SK-N-SH treated with all-trans-retinoic acid at 6 μM for 48 hours (cell line): ENCODE measurements around the gene PDE8A.

Experiments used
- ATAC-seq: fragments of 200-7000 bp; cut with Tn5 transposase; 3 replicates; pipeline ENCODE4 v1.9.1; 2020; ENCODE audit warnings: mild to moderate bottlenecking, moderate library complexity
- ARNTL ChIP-seq: fragments of 450-650 bp; formaldehyde crosslinking; IDR thresholded peaks from 2 replicates; pipeline ENCODE4 v1.5.0; 2020; ENCODE audit warnings: low read depth, mild to moderate bottlenecking, moderate library complexity, borderline replicate concordance
- BACH2 ChIP-seq: fragments of 250-450 bp; sonication (Bioruptor Pico); IDR thresholded peaks from 2 replicates; pipeline ENCODE4 v1.9.0; 2021; ENCODE audit warnings: mild to moderate bottlenecking, borderline replicate concordance
- CSDC2 ChIP-seq: fragments of 250-450 bp; sonication (Bioruptor Pico); IDR thresholded peaks from 2 replicates; pipeline ENCODE4 v1.5.0; 2020; ENCODE audit warnings: mild to moderate bottlenecking, moderate library complexity
- GLIS3 ChIP-seq: fragments of 250-450 bp; sonication (Bioruptor Pico); IDR thresholded peaks from 2 replicates; pipeline ENCODE4 v1.5.0; 2020; ENCODE audit warnings: mild to moderate bottlenecking, moderate library complexity
- ISL1 ChIP-seq: fragments of 250-450 bp; sonication (Bioruptor Pico); IDR thresholded peaks from 2 replicates; pipeline ENCODE4 v2.1.2; 2022; ENCODE audit warnings: mild to moderate bottlenecking, moderate library complexity
- OSR1 ChIP-seq: fragments of 250-450 bp; sonication (Bioruptor Pico); IDR thresholded peaks from 2 replicates; pipeline ENCODE4 v1.8.0; 2022; ENCODE audit warnings: moderate library complexity, mild to moderate bottlenecking, inconsistent platforms
- PPARA ChIP-seq: fragments of 250-450 bp; sonication (Bioruptor Pico); IDR thresholded peaks from 2 replicates; pipeline ENCODE4 v1.5.0; 2020; ENCODE audit warnings: mild to moderate bottlenecking, borderline replicate concordance
- RARB ChIP-seq: fragments of 250-450 bp; sonication (Bioruptor Pico); IDR thresholded peaks from 2 replicates; pipeline ENCODE4 v1.8.0; 2021; ENCODE audit warnings: mild to moderate bottlenecking, moderate library complexity
- SNAI2 ChIP-seq: fragments of 250-450 bp; sonication (Bioruptor Pico); IDR thresholded peaks from 2 replicates; pipeline ENCODE4 v1.5.0; 2020; ENCODE audit warnings: mild to moderate bottlenecking, moderate library complexity
- TCF4 ChIP-seq: fragments of 250-450 bp; sonication (Bioruptor Pico); IDR thresholded peaks from 2 replicates; pipeline ENCODE4 v1.8.0; 2021; ENCODE audit warnings: mild to moderate bottlenecking, moderate library complexity, borderline replicate concordance
- ZC3H10 ChIP-seq: fragments of 250-450 bp; sonication (Bioruptor Pico); IDR thresholded peaks from 2 replicates; pipeline ENCODE4 v1.5.1; 2021; ENCODE audit warnings: mild to moderate bottlenecking, moderate library complexity
- ZFP3 ChIP-seq: fragments of 250-450 bp; sonication (Bioruptor Pico); IDR thresholded peaks from 2 replicates; pipeline ENCODE4 v1.5.0; 2020; ENCODE audit warnings: mild to moderate bottlenecking, moderate library complexity
- ZFP30 ChIP-seq: fragments of 450-650 bp; formaldehyde crosslinking; IDR thresholded peaks from 2 replicates; pipeline ENCODE4 v1.5.0; 2022; ENCODE audit warnings: mild to moderate bottlenecking, moderate library complexity
- ZNF565 ChIP-seq: fragments of 450-650 bp; formaldehyde crosslinking; conservative IDR thresholded peaks from 2 replicates; pipeline ENCODE4 v1.5.0; 2020; ENCODE audit warnings: low read depth, mild to moderate bottlenecking, moderate library complexity
- ZNF8 ChIP-seq: fragments of 450-650 bp; formaldehyde crosslinking; IDR thresholded peaks from 2 replicates; pipeline ENCODE4 v1.5.0; 2020; ENCODE audit warnings: mild to moderate bottlenecking, moderate library complexity
- TF ChIP-seq, protein P1 (sequence below): fragments of 250-450 bp; sonication (Bioruptor Pico); IDR thresholded peaks from 2 replicates; pipeline ENCODE4 v1.8.0; 2021; ENCODE audit warnings: low read depth, mild to moderate bottlenecking, moderate library complexity, borderline replicate concordance
- TF ChIP-seq, protein P2 (sequence below): fragments of 250-450 bp; sonication (Bioruptor Pico); IDR thresholded peaks from 2 replicates; pipeline ENCODE4 v1.8.0; 2020; ENCODE audit warnings: mild to moderate bottlenecking, moderate library complexity, borderline replicate concordance
- TF ChIP-seq, protein P3 (sequence below): fragments of 250-450 bp; sonication (Bioruptor Pico); IDR thresholded peaks from 2 replicates; pipeline ENCODE4 v1.5.1; 2020; ENCODE audit warnings: low read depth, mild to moderate bottlenecking, moderate library complexity
- TF ChIP-seq, protein P4 (sequence below): fragments of 250-450 bp; sonication (Bioruptor Pico); IDR thresholded peaks from 2 replicates; pipeline ENCODE4 v1.5.0; 2020; ENCODE audit warnings: mild to moderate bottlenecking, moderate library complexity
- TF ChIP-seq, protein P5 (sequence below): fragments of 250-450 bp; sonication (Bioruptor Pico); IDR thresholded peaks from 2 replicates; pipeline ENCODE4 v1.5.1; 2021; ENCODE audit warnings: mild to moderate bottlenecking, moderate library complexity

The PDE8A gene

DNA sequence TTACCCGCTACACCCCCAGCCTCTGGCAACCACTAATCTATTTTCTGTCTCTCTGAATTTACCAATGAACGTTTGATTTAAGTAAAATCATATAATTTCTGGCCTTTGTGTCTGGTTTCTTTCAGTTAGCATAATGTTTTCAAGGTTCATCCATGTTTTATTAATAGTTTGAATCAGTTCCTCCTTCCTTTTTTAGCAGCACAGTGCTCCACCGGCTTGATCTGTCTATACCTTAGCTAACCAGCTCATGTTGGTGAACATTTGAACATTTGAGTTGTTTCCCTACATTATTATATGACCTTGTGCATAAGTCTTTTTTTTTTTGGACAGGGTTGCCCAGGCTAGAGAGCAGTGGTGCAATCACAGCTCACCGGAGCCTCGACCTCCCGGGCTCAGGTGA lies 33.3 kb downstream of the PDE8A start:
- ATAC-seq, result no peak
- TF ChIP-seq PPARA (CRISPR knock-in tag) (no peak), ARNTL (no peak), ISL1 (CRISPR knock-in tag) (no peak), ZNF565 (CRISPR knock-in tag) (no peak), CSDC2 (no peak), BACH2 (CRISPR knock-in tag) (no peak), ZFP3 (CRISPR knock-in tag) (no peak), TCF4 (CRISPR knock-in tag) (no peak), GLIS3 (CRISPR knock-in tag) (no peak), SNAI2 (no peak), ZC3H10 (no peak), RARB (no peak), OSR1 (CRISPR knock-in tag) (no peak)
- TF ChIP-seq, protein P1, sequence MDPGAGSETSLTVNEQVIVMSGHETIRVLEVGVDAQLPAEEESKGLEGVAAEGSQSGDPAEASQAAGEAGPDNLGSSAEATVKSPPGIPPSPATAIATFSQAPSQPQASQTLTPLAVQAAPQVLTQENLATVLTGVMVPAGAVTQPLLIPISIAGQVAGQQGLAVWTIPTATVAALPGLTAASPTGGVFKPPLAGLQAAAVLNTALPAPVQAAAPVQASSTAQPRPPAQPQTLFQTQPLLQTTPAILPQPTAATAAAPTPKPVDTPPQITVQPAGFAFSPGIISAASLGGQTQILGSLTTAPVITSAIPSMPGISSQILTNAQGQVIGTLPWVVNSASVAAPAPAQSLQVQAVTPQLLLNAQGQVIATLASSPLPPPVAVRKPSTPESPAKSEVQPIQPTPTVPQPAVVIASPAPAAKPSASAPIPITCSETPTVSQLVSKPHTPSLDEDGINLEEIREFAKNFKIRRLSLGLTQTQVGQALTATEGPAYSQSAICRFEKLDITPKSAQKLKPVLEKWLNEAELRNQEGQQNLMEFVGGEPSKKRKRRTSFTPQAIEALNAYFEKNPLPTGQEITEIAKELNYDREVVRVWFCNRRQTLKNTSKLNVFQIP (CRISPR knock-in tag), result no peak
- TF ChIP-seq, protein P2, sequence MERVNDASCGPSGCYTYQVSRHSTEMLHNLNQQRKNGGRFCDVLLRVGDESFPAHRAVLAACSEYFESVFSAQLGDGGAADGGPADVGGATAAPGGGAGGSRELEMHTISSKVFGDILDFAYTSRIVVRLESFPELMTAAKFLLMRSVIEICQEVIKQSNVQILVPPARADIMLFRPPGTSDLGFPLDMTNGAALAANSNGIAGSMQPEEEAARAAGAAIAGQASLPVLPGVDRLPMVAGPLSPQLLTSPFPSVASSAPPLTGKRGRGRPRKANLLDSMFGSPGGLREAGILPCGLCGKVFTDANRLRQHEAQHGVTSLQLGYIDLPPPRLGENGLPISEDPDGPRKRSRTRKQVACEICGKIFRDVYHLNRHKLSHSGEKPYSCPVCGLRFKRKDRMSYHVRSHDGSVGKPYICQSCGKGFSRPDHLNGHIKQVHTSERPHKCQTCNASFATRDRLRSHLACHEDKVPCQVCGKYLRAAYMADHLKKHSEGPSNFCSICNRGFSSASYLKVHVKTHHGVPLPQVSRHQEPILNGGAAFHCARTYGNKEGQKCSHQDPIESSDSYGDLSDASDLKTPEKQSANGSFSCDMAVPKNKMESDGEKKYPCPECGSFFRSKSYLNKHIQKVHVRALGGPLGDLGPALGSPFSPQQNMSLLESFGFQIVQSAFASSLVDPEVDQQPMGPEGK, result no peak
- TF ChIP-seq, protein P3, sequence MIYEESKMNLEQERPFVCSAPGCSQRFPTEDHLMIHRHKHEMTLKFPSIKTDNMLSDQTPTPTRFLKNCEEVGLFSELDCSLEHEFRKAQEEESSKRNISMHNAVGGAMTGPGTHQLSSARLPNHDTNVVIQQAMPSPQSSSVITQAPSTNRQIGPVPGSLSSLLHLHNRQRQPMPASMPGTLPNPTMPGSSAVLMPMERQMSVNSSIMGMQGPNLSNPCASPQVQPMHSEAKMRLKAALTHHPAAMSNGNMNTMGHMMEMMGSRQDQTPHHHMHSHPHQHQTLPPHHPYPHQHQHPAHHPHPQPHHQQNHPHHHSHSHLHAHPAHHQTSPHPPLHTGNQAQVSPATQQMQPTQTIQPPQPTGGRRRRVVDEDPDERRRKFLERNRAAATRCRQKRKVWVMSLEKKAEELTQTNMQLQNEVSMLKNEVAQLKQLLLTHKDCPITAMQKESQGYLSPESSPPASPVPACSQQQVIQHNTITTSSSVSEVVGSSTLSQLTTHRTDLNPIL (CRISPR knock-in tag), result no peak

DNA sequence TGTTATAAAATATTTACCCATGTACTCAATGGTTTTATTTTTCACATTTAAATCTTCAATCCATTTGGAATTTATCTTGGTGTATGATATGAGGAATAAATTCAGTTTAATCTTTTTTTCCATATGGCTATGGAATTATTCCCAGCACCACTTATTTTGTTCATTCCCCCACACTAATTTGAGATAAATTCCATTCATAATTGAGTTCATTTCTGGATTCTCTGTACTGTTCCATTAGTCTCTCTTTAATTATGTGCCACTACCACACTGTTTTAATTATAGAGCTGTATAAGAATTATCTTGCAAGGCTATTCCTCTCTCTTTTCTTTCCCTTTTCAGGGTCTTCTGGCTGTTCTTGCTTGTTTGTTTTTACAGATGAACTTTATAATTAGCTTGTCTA lies 34.6 kb downstream of the PDE8A start:
- TF ChIP-seq ZNF8 (CRISPR knock-in tag) (no peak), SNAI2 (no peak), TCF4 (CRISPR knock-in tag) (peak; percentile 90), ISL1 (CRISPR knock-in tag) (peak; percentile 40), ZNF565 (CRISPR knock-in tag) (no peak), GLIS3 (CRISPR knock-in tag) (no peak)
- TF ChIP-seq, protein P4, sequence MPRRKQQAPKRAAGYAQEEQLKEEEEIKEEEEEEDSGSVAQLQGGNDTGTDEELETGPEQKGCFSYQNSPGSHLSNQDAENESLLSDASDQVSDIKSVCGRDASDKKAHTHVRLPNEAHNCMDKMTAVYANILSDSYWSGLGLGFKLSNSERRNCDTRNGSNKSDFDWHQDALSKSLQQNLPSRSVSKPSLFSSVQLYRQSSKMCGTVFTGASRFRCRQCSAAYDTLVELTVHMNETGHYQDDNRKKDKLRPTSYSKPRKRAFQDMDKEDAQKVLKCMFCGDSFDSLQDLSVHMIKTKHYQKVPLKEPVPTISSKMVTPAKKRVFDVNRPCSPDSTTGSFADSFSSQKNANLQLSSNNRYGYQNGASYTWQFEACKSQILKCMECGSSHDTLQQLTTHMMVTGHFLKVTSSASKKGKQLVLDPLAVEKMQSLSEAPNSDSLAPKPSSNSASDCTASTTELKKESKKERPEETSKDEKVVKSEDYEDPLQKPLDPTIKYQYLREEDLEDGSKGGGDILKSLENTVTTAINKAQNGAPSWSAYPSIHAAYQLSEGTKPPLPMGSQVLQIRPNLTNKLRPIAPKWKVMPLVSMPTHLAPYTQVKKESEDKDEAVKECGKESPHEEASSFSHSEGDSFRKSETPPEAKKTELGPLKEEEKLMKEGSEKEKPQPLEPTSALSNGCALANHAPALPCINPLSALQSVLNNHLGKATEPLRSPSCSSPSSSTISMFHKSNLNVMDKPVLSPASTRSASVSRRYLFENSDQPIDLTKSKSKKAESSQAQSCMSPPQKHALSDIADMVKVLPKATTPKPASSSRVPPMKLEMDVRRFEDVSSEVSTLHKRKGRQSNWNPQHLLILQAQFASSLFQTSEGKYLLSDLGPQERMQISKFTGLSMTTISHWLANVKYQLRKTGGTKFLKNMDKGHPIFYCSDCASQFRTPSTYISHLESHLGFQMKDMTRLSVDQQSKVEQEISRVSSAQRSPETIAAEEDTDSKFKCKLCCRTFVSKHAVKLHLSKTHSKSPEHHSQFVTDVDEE (CRISPR knock-in tag), result peak; percentile 64; the same call in 1 of the 2 replicates
- ATAC-seq, result no peak

DNA sequence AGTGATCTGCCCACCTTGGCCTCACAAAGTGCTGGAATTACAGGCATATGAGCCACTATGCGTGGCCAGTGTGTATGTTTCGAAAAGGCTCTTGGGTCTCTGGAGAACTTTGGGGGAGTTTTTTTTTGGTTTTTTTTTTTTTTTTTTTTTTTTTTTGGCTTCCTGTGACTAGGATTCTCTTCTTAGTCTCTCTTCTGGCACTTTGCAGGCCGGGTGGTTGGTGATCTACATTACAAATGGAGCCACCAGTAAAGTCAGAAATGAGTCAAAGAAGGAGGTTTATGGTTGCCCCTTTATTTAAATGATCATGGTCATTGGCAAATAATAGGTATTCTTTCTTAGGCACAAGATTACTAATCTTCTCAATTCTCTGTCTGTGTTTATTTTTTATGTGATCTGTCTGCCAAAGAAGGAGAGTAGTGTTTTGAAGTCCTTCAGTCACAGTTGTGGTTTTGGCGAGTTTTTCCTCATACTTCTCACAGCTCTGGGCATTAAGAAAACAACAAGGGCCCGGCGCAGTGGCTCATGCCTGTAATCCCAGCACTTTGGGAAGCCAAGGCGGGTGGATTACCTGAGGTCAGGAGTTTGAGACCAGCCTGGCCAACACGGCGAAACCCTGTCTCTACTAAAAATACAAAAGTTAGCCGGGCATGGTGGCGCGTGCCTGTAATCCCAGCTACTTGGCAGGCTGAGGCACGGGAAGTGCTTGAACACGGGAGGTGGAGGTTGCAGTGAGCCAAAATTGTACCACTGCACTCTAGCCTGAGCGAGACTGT lies 38.3 kb downstream of the PDE8A start:
- no peak for ATAC-seq
- TF ChIP-seq, protein P3 (CRISPR knock-in tag), result no peak
- TF ChIP-seq GLIS3 (CRISPR knock-in tag) (no peak), SNAI2 (no peak)

DNA sequence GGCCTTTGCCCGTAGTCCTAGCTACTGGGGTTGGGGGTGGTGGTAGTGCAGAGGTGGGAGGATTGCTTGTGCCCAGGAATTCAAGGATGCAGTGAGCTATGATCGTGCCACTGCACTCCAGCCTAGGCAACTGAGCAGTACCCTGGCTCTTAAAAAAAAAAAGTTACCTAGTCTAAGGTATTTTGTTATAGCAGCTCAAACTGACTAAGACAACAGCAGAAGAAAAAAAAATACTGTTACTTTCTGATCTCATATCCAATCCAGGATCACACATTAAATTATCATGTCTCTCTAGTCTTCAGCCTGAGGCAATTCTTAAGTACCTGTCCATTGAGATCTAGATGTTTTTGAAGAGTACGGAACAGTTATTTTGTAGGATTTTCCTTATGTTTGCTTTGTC lies 39.8 kb downstream of the PDE8A start:
- no peak for ATAC-seq
- TF ChIP-seq BACH2 (CRISPR knock-in tag), result no peak
- TF ChIP-seq, protein P4 (CRISPR knock-in tag), result no peak
- TF ChIP-seq ZFP30 (CRISPR knock-in tag), result no peak
- TF ChIP-seq ARNTL, result no peak
- TF ChIP-seq, protein P3 (CRISPR knock-in tag), result no peak
- TF ChIP-seq, protein P5, sequence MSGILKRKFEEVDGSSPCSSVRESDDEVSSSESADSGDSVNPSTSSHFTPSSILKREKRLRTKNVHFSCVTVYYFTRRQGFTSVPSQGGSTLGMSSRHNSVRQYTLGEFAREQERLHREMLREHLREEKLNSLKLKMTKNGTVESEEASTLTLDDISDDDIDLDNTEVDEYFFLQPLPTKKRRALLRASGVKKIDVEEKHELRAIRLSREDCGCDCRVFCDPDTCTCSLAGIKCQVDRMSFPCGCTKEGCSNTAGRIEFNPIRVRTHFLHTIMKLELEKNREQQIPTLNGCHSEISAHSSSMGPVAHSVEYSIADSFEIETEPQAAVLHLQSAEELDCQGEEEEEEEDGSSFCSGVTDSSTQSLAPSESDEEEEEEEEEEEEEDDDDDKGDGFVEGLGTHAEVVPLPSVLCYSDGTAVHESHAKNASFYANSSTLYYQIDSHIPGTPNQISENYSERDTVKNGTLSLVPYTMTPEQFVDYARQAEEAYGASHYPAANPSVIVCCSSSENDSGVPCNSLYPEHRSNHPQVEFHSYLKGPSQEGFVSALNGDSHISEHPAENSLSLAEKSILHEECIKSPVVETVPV (CRISPR knock-in tag), result no peak
